NCI-H345 (cell line): ENCODE measurements around the gene CSNK2A2.

Experiments
- DNase-seq: peaks from one replicate; lab custom pipeline; 2025; lab: John Stamatoyannopoulos, UW

The CSNK2A2 gene

GRCh38 chr16:58138852-58139251, 59.1 kb downstream of the CSNK2A2 start:
- DNase-seq: no peak

GRCh38 chr16:58137581-58137980, 60.3 kb downstream of the CSNK2A2 start:
- DNase-seq: no peak

- peak; percentile 98 for DNase-seq
These were observed 68.6 kb downstream of the CSNK2A2 start, which contains the start of gene CFAP20 for GRCh38 chr16:58129097-58129936. Gene CFAP20 (minus strand): TSS chr16:58129381. CDS start chr16:58129115, 266 bp downstream.

GRCh38 chr16:58128711-58129096, 69.2 kb downstream of the CSNK2A2 start:
- no peak for DNase-seq

GRCh38 chr16:58128181-58128631, 69.7 kb downstream of the CSNK2A2 start:
- no peak for DNase-seq

GRCh38 chr16:58127634-58128033, 70.3 kb downstream of the CSNK2A2 start:
- no peak for DNase-seq

GRCh38 chr16:58127033-58127556, 70.8 kb downstream of the CSNK2A2 start:
- DNase-seq: no peak

- no peak for DNase-seq
These were observed 71.4 kb downstream of the CSNK2A2 start for GRCh38 chr16:58126451-58126961.

GRCh38 chr16:58125781-58126335, 72.0 kb downstream of the CSNK2A2 start:
- DNase-seq: no peak

GRCh38 chr16:58125041-58125440, 72.9 kb downstream of the CSNK2A2 start:
- no peak for DNase-seq

GRCh38 chr16:58124601-58124915, 73.3 kb downstream of the CSNK2A2 start:
- no peak for DNase-seq

- no peak for DNase-seq
These were observed 73.9 kb downstream of the CSNK2A2 start for GRCh38 chr16:58123896-58124600.

GRCh38 chr16:58121132-58121531, 76.8 kb downstream of the CSNK2A2 start:
- no peak for DNase-seq

GRCh38 chr16:58120234-58120633, 77.7 kb downstream of the CSNK2A2 start:
- no peak for DNase-seq

GRCh38 chr16:58119509-58119845, 78.4 kb downstream of the CSNK2A2 start:
- no peak for DNase-seq

GRCh38 chr16:58118801-58119508, 79.0 kb downstream of the CSNK2A2 start:
- DNase-seq: no peak

- no peak for DNase-seq
These were observed 81.4 kb downstream of the CSNK2A2 start for GRCh38 chr16:58116529-58116928.

GRCh38 chr16:58116081-58116480, 81.8 kb downstream of the CSNK2A2 start:
- no peak for DNase-seq

GRCh38 chr16:58114827-58115825, 82.8 kb downstream of the CSNK2A2 start:
- DNase-seq: no peak

- no peak for DNase-seq
These were observed 86.6 kb downstream of the CSNK2A2 start for GRCh38 chr16:58111302-58111627.
